Forelimb muscle (tissue), 1 donor: Measurements from ENCODE around the gene STH. TPM values are rescaled to one million over a fixed set of nuclear protein-coding genes. Genes with fewer than 3 reads are reported as not detected.

Experiments used
- DNase-seq: peaks from one replicate; pipeline ENCODE4 v3.0.0-alpha.2; 2013; ENCODE audit warnings: low read depth
- polyA plus RNA-seq: library from polyadenylated mRNA; unstranded; fragments of 120-200 nt; gene quantifications from one replicate; pipeline ENCODE4 v1.2.1, GENCODE V29; 2013; ENCODE audit not compliant: insufficient read length

STH gene
- polyA plus RNA-seq, 1 donor: not detected

DNA sequence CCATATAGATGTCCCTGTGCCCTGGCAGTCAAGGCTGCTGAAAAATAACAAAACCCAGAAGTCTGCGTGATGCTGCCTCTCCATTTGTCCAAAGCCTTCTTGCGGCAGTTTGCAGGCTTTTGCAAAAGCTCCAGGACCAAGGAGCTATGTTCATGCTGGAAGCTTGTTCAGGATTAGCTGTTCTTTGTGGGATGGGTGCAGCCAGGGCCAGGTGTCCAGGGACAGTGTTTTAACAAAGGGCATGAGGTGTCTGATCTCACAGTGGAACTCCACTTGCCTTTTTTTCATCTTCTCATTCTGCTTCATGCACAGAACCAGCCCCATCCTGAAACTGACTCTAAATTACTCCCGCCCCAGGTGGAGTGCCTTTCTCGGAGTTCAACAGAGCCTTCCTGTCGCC, 31.7 kb upstream of the STH start:
- no peak for DNase-seq

DNA sequence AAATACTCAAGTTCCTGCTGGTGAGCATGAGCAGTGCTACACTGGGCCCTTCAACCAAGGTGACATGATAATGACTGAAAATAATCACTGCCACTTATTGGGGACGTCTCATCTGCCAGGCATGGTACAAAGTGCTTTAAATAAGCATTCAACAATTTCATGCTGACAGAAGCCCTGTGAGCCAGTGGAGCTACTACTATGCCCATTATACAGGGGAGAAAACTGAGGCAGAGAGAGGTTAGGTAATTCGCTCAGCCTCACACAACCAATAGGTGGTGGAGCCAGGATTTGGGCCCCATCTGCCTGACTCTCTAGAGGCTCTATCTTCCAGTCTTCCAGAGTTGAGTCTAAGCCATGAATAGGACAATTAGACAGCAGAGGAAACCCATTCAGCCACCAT, 30.3 kb upstream of the STH start:
- DNase-seq: no peak

DNA sequence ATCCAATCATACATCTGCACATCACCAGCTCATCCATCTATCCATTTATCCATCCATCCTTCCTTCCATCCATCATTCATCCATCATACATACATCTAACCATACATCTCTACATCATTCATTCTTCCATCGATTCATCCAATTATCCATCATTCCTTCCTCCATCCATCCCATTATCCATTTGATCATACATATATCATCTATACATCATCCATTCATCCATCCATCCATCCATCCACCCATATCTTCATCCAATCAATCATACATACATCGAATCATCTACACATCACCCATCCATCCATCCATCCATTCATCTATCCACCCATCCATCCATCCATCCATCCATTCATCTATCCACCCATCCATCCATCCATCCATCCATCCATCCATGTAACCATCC, 29.3 kb upstream of the STH start:
- DNase-seq: no peak

DNA sequence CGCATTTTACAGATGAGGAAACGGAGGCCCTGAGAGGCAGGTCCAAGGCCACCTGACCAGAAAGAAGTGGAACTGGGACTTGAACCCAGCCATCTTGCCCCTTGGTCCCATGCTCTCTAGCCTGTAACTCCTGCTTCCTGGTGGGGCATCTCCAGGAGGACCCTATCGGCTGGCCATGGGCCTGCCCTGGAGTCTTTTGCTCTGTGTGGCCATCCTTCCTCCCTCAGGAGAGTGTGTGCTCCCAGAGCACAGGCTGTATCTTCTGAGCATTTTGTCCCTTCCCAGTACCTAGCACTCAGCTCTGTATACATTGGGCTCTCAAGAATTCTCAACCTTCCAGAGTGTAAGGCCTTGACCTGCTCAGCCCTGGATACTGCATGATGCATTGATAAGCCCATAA, 28.4 kb upstream of the STH start:
- DNase-seq: no peak

DNA sequence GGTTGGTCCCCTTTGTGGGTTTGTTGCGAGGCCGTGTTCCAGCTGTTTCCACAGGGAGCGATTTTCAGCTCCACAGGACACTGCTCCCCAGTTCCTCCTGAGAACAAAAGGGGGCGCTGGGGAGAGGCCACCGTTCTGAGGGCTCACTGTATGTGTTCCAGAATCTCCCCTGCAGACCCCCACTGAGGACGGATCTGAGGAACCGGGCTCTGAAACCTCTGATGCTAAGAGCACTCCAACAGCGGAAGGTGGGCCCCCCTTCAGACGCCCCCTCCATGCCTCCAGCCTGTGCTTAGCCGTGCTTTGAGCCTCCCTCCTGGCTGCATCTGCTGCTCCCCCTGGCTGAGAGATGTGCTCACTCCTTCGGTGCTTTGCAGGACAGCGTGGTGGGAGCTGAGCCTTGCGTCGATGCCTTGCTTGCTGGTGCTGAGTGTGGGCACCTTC, 27.3 kb upstream of the STH start:
- no peak for DNase-seq

DNA sequence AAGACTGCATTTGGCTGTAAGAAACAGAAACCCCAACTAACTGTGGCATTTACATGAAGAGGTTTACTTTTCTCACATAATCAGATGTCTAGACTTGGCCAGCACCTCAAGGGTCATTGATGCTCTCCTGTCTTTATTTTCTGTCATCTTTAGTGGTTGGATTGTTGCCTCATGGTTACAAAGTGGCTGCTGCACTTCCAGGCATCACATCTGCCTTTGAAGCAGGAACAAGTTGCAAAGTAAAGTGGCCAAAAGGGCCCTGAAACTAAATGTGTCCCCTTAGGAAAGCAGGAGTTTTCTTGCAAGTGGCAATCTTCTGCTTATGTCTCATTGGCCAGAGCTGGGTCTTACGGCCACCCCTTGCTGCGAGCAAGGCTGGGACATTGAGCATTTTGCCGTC, 26.5 kb upstream of the STH start:
- DNase-seq: no peak

DNA sequence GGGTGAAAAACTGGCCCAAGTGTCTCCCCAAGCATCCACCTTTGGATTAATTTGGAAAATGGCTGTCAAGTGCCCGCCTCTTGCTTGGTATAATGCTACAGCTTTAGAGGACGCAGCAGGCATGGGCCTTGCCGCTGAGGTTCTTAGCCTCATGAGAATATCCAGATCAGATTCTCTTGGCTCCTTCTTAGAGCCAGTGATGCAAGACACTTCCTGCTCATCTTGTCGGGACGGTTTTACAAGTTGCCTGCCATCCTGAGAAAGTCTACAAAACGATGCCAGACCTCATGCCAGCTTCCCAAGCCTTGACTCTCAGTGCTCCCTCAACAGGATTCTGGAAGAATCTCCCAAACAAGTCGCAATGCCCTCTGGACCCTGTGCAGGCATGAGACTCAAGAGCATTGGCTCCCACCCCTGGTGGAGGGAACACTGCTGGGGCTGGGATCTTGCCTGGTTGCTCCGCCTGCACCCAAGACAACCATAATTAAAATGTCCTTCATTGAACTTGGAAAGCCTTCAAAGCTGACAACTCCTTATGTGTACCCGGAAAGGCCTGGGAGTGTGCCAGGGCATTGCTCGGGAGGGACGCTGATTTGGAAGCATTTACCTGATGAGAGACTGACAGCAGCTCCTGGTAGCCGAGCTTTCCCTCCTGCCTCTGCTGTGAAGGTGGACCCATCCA, 25.8 kb upstream of the STH start:
- DNase-seq: no peak

DNA sequence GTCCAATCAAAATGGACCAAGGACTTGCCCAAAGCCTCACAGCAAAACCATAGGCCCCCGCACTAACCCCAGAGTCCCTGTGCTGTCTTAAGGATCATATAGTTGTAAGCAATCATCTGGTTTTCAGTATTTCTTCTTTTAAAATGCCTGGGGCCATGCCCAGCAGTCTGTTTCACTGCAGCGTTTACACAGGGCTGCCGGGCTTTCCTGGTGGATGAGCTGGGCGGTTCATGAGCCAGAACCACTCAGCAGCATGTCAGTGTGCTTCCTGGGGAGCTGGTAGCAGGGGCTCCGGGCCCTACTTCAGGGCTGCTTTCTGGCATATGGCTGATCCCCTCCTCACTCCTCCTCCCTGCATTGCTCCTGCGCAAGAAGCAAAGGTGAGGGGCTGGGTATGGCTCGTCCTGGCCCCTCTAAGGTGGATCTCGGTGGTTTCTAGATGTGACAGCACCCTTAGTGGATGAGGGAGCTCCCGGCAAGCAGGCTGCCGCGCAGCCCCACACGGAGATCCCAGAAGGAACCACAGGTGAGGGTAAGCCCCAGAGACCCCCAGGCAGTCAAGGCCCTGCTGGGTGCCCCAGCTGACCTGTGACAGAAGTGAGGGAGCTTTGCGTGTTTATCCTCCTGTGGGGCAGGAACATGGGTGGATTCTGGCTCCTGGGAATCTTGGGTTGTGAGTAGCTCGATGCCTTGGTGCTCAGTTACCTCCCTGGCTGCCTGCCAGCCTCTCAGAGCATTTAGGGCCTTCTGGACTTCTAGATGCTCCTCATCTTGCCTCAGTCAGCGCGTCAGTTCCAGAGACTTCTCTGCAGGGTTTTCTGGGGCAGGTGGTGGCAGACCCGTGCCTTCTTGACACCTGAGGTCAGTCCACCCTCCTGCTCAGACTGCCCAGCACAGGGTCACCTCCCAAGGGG, 24.8 kb upstream of the STH start:
- DNase-seq: no peak

DNA sequence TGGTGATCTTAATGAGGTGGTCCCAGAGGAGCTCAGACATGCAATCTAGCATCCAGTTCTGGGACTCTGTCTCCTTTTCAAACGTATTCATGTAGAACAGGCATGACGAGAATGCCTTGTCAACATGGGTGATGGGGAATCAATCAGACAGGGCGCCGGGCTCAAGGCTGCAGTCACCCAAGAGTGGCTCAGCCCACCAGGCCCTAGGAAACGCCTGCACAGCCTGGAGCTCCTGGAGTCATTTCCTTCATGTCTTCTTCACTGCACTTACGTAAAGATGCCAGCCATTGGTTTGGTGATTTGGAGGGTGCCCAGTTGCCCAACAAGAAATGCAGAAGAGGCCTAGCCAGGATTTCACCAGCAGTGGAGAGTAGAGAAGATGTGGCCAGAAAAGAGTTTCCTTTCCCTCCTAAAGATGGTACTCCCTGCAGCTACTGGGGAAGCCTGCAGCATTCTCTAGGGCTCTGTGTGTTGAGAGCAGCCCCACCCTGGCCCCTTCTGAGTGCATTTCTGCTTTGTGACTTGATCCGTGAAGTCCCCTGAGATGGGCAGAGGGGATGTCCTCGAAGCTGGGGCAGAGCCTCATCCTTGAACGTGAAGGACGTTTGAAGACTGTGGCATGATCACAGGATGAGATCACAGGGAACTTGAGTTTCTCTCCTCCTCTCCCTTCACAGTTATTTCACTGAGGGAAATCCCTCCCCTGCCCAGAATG, 24.0 kb upstream of the STH start:
- no peak for DNase-seq

DNA sequence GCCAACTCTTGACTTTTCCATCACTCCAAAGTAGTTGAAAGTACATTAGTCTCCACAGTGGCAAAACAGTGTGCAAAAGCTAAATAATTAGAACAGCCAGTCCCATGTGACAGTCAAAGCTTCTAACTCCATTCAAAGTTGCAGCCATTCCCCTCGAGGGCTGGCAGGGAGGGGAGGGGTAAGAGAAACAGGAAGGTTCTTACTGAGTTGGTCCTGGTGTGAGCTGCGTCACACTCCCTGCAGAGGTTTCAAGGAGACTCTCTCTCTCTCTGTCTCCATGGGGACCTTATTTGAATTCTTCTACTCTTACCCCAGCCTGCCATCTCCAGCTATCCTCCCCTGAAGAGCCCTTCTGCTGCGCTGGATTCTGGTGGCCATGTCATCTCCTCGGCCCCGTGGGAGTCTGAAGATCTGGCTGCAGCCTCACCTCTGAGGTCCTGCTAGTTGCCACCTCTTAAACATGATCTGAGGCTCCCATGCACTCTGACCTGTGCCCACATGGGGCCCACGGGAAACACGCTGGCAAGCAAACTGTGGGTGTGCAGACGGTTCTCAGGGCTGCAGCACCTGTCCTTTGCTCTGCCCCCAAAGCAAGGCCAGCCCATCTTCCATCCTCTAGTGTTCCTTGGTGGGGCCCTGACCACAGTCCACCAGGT, 23.3 kb upstream of the STH start:
- no peak for DNase-seq

DNA sequence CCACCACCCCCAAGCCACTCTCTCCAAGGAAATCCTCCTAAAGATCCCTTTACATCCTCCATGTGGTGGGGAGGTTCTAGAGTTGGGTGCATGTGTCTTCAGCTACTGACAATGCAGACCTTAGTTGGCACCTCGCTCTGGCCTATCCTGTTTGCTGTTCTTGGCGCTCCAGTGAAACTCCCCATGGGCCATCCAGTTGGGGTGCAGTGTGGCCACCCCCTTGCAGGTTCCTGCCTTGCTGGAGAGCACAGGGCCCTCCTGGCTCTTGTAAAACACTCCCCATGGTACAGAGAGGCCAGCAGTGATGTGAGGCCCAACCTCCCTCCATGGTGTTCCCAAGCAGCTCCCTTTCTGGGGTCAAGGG, 22.7 kb upstream of the STH start:
- no peak for DNase-seq

DNA sequence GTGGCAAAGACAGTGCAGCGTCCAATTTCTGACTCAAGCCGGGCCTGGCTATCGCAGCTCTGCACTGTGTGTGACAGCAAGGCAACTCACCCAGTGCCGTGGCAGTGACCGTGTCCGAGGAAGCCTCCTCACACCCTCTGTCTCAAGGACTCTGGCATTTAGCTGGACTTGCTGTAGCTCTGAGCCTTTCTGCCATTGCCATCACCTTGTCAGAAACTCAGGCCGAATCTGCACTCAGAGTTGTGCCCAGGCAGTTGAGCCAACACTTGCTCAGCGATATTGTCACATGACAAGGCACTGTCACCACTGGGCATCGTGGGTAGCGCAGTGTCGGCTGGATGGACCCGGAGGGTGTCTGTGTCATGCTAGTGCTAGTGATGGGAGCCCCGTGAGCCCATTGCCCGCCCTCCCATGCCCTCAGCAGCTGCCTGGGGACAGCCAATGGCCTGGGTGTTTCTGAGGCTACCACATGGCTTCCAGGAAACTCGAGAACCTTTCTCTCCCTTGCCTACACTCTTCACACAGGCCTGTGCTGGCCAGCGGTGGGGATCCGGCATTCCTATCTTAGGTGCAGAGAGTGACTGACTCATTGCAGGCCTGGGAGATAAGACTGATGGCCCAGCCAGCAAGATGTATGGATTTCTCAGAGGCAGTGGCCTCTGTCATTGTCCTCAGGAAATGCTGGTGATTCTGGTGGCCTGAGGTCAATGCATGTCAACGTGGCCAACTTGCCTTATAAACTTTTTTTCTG, 22.1 kb upstream of the STH start:
- DNase-seq: no peak

DNA sequence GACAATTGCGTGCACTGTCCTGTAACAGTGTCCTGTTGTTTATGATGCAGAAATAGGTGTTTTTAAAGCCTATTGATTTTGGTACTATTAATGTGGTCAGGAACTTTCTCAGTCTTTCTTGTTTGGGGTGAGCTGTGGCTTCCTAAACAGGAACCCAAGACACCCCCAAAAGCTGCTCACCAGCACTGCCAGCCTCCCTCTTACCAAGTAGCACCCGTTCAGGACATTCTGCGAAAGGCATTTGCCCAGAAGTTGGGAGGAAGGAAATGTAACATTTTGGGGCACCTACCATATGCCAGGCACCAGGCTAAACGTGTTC, 21.6 kb upstream of the STH start:
- no peak for DNase-seq

DNA sequence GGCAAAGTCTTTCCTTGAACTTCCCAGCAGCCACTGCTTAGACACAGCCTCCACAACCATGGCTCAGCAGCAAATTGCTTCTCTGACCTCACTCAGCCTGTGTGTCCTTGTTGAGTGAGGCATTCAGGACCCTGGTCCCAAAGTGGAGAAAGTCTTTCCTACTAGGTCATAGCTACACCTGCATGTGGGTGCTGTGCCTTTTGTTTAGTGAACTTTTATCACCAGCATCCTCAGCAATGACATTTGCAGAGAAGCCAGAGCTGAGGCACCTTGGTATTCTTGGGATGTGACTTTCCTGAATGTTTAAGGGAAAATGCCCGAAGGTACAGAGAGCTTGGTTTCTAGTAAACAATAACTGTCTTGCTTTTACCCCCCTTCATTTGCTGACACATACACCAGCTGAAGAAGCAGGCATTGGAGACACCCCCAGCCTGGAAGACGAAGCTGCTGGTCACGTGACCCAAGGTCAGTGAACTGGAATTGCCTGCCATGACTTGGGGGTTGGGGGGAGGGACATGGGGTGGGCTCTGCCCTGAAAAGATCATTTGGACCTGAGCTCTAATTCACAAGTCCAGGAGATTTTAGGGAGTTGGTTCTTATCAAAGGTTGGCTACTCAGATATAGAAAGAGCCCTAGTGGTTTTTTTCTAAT, 20.9 kb upstream of the STH start:
- DNase-seq: no peak

DNA sequence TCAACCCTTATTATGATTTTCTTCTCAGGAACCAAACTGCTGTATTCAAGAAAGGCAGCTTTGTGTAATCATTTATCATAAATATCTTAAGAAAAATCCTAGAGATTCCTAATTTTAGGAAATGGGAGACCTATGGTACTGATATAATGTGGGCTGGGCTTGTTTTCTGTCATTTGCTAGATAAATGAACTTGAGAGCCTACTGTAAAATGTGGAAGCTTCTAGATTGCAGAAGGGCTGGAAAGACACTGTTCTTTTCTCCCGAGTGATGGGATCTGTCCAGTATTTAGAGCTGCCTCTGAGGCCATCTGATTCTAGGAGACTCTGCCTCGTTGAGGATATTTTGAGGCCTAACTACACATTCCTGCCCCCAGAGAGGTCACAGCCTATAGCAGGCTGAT, 19.9 kb upstream of the STH start:
- DNase-seq: no peak

DNA sequence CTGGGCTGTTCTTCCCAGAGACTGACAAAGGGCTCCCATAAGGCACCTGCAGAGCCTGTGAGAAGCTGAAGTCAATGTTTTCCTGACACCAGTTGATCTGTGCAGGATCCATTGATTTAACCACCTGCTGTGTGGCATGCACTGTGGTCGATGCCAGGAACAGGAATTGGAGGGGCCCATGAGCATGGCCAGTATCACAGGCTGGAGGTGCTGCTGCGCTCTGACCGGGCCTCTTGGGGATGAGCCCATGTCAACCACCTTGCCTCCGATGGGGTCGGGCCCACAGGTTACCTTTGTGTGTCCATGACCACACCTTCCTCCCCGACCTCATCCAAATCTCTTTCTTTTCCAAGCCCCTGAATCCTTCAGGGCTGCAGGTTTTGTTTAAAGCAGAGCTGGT, 18.2 kb upstream of the STH start:
- no peak for DNase-seq

DNA sequence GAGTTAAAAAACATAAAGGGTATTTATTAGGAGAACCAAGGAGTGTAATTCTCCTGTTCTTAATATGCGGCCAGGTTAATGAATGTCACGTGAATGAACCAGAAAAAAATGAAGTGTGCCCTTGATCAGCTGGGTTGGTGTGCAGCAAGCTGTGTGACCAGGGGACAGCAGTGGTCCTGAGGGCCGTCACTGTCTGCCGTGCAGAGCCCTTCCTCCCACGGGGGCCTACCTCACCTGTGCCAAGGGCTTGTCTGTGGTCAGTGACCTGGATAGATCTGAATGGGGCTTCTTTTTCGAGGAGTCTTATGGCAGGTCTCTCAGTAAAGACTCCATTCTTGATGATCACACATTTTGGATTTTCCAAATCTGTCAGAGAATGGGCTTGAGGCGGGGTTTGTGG, 17.7 kb upstream of the STH start:
- no peak for DNase-seq

DNA sequence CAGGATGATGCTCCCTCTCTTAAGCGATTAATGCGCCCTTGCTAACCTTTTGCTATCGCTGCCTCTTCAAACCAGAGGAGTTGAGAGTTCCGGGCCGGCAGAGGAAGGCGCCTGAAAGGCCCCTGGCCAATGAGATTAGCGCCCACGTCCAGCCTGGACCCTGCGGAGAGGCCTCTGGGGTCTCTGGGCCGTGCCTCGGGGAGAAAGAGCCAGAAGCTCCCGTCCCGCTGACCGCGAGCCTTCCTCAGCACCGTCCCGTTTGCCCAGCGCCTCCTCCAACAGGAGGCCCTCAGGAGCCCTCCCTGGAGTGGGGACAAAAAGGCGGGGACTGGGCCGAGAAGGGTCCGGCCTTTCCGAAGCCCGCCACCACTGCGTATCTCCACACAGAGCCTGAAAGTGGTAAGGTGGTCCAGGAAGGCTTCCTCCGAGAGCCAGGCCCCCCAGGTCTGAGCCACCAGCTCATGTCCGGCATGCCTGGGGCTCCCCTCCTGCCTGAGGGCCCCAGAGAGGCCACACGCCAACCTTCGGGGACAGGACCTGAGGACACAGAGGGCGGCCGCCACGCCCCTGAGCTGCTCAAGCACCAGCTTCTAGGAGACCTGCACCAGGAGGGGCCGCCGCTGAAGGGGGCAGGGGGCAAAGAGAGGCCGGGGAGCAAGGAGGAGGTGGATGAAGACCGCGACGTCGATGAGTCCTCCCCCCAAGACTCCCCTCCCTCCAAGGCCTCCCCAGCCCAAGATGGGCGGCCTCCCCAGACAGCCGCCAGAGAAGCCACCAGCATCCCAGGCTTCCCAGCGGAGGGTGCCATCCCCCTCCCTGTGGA, 16.0 kb upstream of the STH start:
- DNase-seq: no peak

DNA sequence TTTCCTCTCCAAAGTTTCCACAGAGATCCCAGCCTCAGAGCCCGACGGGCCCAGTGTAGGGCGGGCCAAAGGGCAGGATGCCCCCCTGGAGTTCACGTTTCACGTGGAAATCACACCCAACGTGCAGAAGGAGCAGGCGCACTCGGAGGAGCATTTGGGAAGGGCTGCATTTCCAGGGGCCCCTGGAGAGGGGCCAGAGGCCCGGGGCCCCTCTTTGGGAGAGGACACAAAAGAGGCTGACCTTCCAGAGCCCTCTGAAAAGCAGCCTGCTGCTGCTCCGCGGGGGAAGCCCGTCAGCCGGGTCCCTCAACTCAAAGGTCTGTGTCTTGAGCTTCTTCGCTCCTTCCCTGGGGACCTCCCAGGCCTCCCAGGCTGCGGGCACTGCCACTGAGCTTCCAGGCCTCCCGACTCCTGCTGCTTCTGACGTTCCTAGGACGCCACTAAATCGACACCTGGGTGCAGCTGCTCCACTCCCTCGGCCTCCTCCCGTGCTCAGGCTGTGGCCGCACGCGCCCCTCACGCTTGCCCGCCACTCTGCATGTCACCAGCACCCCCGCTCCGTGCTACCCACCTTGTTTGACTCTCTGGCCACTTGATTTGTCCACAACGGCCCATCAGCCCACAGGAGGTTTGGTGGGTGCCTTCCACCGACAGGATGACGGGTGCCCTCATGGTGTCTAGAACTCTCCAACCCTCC, 15.3 kb upstream of the STH start:
- no peak for DNase-seq

DNA sequence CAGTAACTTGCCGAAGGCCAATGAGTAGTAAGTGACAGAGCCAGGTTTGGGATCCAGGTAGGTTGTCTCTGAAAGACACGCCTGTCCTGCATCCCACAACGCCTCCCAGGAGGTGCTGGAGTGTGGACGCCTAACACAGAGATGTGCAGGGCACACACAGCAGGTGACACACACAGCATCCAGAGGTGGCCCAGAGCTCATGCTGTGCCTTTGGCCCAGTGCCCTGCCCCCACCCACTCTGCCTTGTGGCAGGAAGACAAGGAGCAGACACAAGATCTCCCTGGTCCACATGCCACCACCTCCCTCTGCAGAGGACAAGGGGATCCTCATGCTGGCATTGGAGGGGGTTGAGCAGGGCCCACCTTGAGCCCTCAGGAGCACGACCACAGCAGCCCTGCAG, 14.7 kb upstream of the STH start:
- DNase-seq: no peak
